PC-3 (cell line): ENCODE results near the gene GNAI2.

ENCODE experiments used
- EZH2 ChIP-seq: fragments of 300-600 bp; sonication (generic); IDR thresholded peaks from one replicate; pipeline ENCODE4 v1.6.1; 2017; ENCODE audit warnings: antibody characterized with exemption, mild to moderate bottlenecking, low read length; ENCODE audit not compliant: unreplicated experiment
- TF ChIP-seq, protein P1 (sequence below): fragments of 300-600 bp; sonication (generic); conservative IDR thresholded peaks from 2 replicates; pipeline ENCODE4 v1.5.1; 2017; ENCODE audit warnings: antibody characterized with exemption, low read depth, mild to moderate bottlenecking, low read length

- TF ChIP-seq, protein P1, sequence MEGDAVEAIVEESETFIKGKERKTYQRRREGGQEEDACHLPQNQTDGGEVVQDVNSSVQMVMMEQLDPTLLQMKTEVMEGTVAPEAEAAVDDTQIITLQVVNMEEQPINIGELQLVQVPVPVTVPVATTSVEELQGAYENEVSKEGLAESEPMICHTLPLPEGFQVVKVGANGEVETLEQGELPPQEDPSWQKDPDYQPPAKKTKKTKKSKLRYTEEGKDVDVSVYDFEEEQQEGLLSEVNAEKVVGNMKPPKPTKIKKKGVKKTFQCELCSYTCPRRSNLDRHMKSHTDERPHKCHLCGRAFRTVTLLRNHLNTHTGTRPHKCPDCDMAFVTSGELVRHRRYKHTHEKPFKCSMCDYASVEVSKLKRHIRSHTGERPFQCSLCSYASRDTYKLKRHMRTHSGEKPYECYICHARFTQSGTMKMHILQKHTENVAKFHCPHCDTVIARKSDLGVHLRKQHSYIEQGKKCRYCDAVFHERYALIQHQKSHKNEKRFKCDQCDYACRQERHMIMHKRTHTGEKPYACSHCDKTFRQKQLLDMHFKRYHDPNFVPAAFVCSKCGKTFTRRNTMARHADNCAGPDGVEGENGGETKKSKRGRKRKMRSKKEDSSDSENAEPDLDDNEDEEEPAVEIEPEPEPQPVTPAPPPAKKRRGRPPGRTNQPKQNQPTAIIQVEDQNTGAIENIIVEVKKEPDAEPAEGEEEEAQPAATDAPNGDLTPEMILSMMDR: no peak
- TF ChIP-seq EZH2: no peak
These were observed 40.2 kb downstream of the GNAI2 start for GRCh38 chr3:50275996-50276761.
